Measurements from ENCODE around the gene MEPE. TPM values are rescaled to one million over a fixed set of nuclear protein-coding genes. Genes with fewer than 3 reads are reported as not detected.

Gene MEPE, protein sequence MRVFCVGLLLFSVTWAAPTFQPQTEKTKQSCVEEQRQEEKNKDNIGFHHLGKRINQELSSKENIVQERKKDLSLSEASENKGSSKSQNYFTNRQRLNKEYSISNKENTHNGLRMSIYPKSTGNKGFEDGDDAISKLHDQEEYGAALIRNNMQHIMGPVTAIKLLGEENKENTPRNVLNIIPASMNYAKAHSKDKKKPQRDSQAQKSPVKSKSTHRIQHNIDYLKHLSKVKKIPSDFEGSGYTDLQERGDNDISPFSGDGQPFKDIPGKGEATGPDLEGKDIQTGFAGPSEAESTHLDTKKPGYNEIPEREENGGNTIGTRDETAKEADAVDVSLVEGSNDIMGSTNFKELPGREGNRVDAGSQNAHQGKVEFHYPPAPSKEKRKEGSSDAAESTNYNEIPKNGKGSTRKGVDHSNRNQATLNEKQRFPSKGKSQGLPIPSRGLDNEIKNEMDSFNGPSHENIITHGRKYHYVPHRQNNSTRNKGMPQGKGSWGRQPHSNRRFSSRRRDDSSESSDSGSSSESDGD
- total RNA-seq = not detected in 3 replicates

DNA sequence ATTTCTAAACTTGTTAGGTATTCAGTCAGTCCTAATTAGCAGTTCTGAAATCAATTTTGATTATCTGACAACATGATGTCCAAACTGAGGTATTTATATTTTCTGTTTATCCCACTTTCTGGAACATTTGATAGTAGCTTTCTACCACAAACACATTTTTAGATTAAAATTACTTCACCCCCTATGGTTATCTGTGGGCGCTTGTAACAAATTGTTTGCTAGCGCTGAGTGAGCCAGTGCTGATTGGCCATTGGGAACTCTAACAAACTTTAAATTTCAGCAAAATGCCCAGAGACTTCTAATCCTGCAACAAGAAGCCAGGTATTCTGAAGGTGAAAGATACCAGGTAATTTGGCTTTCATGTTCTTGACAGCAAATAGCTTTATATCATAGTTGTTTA is at the start of gene MEPE:
TSS of gene MEPE (plus strand) at position 301 of the 400 bp plus-strand sequence. CDS start 1,746 bp downstream, outside the sequence.
- Mint-ChIP-seq H3K9me3 (peaks cover 6% of the 10 kb centered on the region), H3K36me3 (no peaks in the 10 kb centered on the region), H3K27me3 (ENCODE audit: low read depth) (no peaks in the 10 kb centered on the region)

DNA sequence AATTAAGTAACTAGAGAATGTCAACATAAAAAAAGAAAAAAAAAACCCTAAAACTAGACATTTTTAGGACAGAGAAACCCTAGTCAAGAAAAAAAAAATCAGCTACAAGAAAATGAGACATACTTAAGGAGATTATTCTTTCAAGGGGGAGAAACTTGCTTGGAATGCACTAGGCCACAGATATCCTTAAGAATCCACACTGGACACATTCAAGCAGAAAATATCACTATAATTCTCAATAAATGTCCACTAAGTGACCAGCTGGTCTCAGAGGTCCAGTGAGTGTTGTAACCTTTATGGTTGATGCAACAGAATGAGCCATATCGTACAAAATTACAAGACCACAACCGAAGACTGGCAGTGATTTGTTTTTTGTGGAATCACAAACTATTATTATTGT is 49.0 kb upstream of the MEPE start:
- Mint-ChIP-seq H3K9me3 (no peaks in the 10 kb centered on the region), H3K4me1 (no peaks in the 10 kb centered on the region), H3K36me3 (no peaks in the 10 kb centered on the region), H3K4me3 (no peak overlapping the region), H3K27me3 (ENCODE audit: low read depth) (no peaks in the 10 kb centered on the region), H3K27ac (no peak overlapping the region)
- TF ChIP-seq, protein P1, sequence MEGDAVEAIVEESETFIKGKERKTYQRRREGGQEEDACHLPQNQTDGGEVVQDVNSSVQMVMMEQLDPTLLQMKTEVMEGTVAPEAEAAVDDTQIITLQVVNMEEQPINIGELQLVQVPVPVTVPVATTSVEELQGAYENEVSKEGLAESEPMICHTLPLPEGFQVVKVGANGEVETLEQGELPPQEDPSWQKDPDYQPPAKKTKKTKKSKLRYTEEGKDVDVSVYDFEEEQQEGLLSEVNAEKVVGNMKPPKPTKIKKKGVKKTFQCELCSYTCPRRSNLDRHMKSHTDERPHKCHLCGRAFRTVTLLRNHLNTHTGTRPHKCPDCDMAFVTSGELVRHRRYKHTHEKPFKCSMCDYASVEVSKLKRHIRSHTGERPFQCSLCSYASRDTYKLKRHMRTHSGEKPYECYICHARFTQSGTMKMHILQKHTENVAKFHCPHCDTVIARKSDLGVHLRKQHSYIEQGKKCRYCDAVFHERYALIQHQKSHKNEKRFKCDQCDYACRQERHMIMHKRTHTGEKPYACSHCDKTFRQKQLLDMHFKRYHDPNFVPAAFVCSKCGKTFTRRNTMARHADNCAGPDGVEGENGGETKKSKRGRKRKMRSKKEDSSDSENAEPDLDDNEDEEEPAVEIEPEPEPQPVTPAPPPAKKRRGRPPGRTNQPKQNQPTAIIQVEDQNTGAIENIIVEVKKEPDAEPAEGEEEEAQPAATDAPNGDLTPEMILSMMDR (IDR thresholded peaks at IDR 0.05; ENCODE audit: unreplicated experiment) = no peak
- no peak for DNase-seq (ENCODE audit: low spot score in 2 of 2, unreplicated experiment in 2 of 2)

More for the DNA sequence above, at the start of gene MEPE:
- DNase-seq (ENCODE audit: low spot score in 2 of 2, unreplicated experiment in 2 of 2) = no peak
- no peak within 1 kb of the TSS for H3K4me3 Mint-ChIP-seq
- H3K27ac Mint-ChIP-seq = no peak within 1 kb of the TSS
- H3K4me1 Mint-ChIP-seq = peaks cover 2% of the 10 kb centered on the region
- TF ChIP-seq, protein P1 (IDR thresholded peaks at IDR 0.05; ENCODE audit: unreplicated experiment) = no peak

DNA sequence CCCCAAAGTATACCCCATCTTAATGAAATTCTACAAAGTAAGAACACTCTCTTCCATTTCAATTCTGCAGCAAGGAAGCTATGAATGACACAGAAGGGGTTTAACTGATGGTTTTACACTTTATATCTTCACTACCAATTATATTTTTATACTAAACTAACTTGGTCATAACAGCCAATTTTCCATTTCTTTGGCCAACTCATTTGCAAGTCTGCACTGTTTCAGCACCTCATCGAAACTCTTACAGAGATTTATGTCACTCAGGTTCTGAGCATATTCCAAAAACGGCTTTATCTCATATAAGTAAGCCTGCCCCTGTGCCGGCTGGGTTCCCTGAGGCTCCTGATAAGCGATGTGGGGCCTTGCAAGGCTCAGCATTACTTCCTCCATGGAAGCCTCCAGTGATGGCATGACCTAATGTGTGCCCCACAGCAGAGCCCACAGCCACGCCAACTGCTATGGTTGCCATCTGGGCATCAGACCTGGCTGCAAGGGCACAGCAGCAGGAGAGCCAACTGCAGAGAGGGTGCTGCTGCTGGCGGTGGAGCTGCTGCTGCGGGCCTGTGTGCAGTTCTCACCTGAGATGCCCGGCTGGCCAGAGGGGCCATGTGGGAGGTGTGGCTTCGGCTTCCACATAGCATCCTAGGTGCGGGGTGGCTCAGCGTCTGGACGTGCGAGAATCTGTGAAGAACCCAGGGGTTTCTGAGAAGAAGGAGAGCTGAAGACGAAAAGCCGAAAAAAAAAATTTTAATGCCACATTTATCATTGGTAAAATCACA is 46.8 kb upstream of the MEPE start:
- Mint-ChIP-seq H3K27ac (no peak overlapping the region), H3K4me1 (no peaks in the 10 kb centered on the region), H3K36me3 (no peaks in the 10 kb centered on the region), H3K27me3 (ENCODE audit: low read depth) (no peaks in the 10 kb centered on the region), H3K9me3 (no peaks in the 10 kb centered on the region), H3K4me3 (no peak overlapping the region)
- no peak for DNase-seq (ENCODE audit: low spot score in 2 of 2, unreplicated experiment in 2 of 2)
- TF ChIP-seq, protein P1 (IDR thresholded peaks at IDR 0.05; ENCODE audit: unreplicated experiment) = no peak

DNA sequence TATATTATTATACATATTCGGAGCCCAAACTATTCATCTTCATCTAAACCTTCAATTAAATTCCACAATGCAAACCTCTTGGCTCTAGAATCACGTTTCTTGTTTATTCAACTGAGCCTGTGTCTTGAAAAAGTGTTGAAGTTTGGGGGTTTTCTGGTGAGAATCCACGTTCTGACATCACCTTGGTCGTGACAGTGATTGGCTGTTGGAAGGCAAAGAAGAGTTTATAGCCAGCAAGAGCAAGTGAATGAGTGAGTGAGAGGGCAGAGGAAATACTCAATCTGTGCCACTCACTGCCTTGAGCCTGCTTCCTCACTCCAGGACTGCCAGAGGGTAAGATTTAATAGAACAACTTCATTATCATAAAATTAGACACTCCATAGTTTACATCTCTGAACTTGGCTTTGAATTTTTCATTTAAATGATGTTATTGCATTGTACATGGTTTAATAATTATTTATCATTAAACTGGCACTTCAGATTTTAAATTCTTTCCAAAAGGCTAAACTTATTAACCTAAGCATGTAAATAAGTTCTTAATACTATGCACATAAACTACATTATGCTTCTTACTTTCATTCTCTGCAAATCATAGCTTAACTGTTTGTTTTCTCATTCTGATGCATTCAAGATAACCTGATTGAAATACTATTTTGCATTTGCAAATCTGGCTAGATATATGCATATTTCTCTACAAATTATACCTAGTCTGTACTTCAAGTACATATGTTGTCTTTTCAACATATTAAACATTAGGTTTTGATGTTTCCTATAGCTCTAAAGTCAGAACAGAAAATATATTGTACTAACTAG is 33.3 kb upstream of the MEPE start, which contains the start of gene IBSP:
TSS of gene IBSP (plus strand) at position 254 of the 813 bp plus-strand sequence. CDS start 2,808 bp downstream, outside the sequence.
- no peak for DNase-seq (ENCODE audit: low spot score in 2 of 2, unreplicated experiment in 2 of 2)
- Mint-ChIP-seq H3K4me1 (no peaks in the 10 kb centered on the region), H3K27ac (no peak within 1 kb of the TSS), H3K36me3 (no peaks in the 10 kb centered on the region), H3K27me3 (ENCODE audit: low read depth) (peaks cover under 1% of the 10 kb centered on the region), H3K4me3 (no peak within 1 kb of the TSS), H3K9me3 (peaks cover 8% of the 10 kb centered on the region)
- TF ChIP-seq, protein P1 (IDR thresholded peaks at IDR 0.05; ENCODE audit: unreplicated experiment) = no peak

DNA sequence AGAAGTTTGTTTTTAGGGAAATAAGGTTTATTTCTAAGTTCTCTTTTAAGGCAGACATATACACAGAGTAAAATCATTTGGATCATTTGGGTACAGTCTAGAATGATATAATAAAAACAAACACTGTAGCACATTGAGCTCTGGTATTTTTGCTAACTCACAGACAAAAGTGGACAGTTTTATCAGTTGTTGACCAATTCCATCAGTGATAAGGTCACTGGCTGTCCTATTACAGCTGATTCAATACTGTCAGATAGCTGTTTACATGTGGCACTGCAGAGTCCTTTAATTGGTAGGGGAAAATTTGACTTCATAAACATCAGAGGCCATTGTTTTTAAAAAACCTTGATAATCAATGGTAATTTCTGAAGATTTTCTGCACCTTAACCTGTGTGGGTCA is 29.9 kb upstream of the MEPE start:
- Mint-ChIP-seq H3K36me3 (no peaks in the 10 kb centered on the region), H3K27me3 (ENCODE audit: low read depth) (no peaks in the 10 kb centered on the region), H3K27ac (no peak overlapping the region), H3K4me1 (no peaks in the 10 kb centered on the region), H3K9me3 (no peaks in the 10 kb centered on the region), H3K4me3 (no peak overlapping the region)
- TF ChIP-seq, protein P1 (IDR thresholded peaks at IDR 0.05; ENCODE audit: unreplicated experiment) = no peak
- DNase-seq (ENCODE audit: low spot score in 2 of 2, unreplicated experiment in 2 of 2) = no peak

All from mesothelial cell of epicardium (in vitro differentiated cells).